Activated T-helper 1 cell treated with Interleukin-2 at 50 U/mL for 16 hours (primary cell): Measurements from ENCODE around the gene ENDOG.
"Not testable (repeated sequence)": the region's sequence is repeated elsewhere in the genome, so short reads cannot be mapped to it uniquely, and the experiment has no call there.

Experiments
- DNase-seq: peaks from one replicate; pipeline ENCODE4 v3.0.0-alpha.2; 2020; ENCODE audit warnings: low read depth

ENDOG gene

GRCh38 chr9:128828719-128829452 is 10.6 kb downstream of the ENDOG start:
- no peak for DNase-seq

GRCh38 chr9:128829477-128830251 is 11.4 kb downstream of the ENDOG start, which contains the start of gene SPOUT1:
Gene SPOUT1, minus strand, starts transcription at chr9:128829794. Its CDS starts 14 bp downstream, at chr9:128829780.
- DNase-seq: peak; percentile 90

DNA sequence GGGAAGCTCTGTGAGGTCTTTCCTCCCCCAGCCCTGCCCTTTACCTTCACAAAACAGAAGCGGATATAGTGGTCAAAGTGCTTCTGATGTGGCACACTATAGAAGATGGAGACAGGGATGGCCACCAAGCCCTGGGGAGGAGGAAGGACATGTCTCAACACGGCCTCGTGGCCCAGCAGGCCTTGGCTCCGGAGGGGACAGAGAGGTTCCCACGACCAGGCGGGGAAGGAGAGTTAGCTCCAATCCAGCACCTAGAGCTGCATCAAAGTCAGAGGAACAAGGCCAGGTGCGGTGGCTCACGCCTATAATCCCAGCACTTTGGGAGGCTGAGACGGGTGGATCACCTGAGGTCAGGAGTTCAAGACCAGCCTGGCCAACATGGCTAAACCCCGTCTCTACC is 15.4 kb downstream of the ENDOG start:
- DNase-seq: no peak

GRCh38 chr9:128835246-128836210 is 17.2 kb downstream of the ENDOG start:
- no peak for DNase-seq

DNA sequence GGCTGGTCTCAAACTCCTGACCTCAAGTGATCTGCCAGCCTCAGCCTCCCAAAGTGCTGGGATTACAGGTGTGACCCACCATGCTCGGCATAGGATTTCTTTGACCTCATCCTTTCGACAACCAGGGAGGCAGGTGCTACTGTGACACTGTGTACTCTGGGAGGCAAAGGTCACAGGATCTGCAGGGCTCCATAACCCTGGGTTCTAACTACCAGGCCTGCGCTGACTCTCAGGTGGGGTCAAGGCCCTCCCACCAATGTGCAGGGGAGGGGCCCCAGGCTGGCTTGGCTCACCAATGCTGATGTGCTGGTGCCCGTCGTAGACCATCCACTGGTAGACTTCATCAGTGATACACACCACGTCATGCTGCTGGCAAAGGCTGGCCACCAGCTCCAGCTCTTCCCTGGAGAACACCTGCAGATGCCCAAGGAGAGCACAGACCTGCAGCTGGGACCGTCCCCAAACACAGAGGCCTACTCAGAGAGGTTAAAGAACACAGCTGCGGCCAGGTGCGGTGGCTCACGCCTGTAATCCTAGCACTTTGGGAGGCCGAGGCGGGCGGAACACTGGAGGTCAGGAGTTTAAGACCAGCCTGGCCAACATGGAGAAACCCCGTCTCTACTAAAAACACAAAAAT is 18.3 kb downstream of the ENDOG start:
- DNase-seq: no peak

DNA sequence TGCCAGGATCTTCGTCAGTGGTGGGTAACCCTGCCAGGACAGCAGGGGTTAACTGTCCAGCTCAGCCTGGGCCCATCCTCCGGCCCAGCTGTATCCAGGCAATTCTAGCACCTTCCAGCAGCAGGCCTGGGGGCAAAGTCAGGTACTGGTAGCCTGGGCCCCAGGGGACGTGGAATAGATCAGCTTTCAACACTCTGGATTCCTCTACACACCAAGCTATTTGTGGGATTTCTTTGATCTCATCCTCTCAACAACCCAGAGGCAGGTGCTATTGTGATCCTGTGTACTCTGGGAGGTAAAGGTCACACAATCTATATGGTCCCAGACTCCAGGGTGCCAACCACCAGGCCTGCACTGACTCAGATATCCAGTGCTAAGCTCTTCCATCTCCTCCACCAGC is 20.0 kb downstream of the ENDOG start:
- no peak for DNase-seq

GRCh38 chr9:128840524-128840923 is 22.2 kb downstream of the ENDOG start:
- no peak for DNase-seq

GRCh38 chr9:128841694-128842492 is 23.6 kb downstream of the ENDOG start:
- no peak for DNase-seq

- DNase-seq: not testable (repeated sequence)
Observed at GRCh38 chr9:128843171-128843570, 24.9 kb downstream of the ENDOG start.

- DNase-seq: no peak
Observed at GRCh38 chr9:128845186-128845931, 27.1 kb downstream of the ENDOG start.

DNA sequence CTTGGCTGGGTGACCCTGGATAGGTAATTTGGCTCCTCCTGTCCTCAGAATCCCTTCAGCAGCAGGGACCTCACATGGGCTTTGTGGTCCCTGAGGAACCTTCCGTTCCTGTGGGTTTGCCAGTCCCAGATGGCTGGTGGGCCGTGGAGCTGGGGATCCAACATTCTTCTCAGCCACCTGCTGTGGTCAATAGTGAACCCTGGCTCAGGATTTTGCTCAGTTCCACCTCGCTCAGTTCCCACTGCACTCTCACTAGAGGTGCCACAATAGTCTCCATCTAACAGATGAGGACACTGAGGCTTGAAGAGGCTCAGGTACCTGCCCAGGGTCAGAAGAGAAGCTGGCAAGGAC is 28.4 kb downstream of the ENDOG start:
- no peak for DNase-seq

- no peak for DNase-seq
Observed at GRCh38 chr9:128847803-128848202, 29.5 kb downstream of the ENDOG start.

GRCh38 chr9:128851024-128851423 is 32.7 kb downstream of the ENDOG start:
- not testable (repeated sequence) for DNase-seq

- DNase-seq: not testable (repeated sequence)
Observed at GRCh38 chr9:128851779-128852600, 33.7 kb downstream of the ENDOG start.

- DNase-seq: not testable (repeated sequence)
Observed at GRCh38 chr9:128852646-128853045, 34.3 kb downstream of the ENDOG start.

GRCh38 chr9:128854454-128854853 is 36.2 kb downstream of the ENDOG start:
- not testable (repeated sequence) for DNase-seq

DNA sequence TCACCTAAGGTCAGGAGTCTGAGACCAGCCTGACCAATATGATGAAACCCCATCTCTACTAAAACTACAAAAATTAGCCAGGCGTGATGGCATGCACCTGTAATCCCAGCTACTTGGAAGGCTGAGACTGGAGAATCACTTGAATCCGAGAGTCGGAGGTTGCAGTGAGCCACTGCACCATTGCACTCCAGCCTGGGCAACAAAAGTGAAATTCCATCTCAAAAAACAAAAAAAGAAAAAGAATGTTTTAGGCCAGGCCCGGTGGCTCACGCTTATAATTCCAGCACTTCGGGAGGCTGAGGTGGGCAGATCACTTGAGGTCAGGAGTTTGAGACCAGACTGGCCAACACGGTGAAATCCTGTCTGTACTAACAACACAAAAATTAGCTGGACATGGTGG is 40.2 kb downstream of the ENDOG start:
- not testable (repeated sequence) for DNase-seq

DNA sequence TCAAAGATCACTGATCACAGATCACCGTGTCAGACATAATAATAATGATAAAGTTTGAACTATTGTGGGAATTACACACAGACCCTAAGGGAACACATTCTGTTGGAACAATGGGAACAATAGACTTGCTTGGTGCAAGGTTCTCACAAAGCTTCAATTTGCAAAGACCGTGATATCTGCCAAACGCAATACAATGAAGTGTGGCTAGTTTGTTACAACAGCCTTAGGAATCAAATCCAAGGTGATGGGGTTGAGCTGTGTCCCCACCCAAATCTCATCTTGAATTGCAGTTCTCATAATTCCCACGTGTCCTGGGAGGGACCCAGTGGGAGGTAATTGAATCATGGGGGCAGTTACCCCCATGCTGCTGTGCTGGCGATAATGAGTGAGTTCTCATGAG is 42.6 kb downstream of the ENDOG start:
- DNase-seq: no peak

GRCh38 chr9:128861501-128861900 is 43.2 kb downstream of the ENDOG start:
- DNase-seq: no peak
